Stimulated activated CD4-positive, alpha-beta T cell treated with anti-CD3 and anti-CD28 coated beads, TNF-alpha, amount 100 ng/mL, for 4 hours (primary cell): ENCODE data around the gene ZNF280D.

Source experiments
- DNase-seq, 3 experiments: peaks; one replicate each; pipeline ENCODE4 v3.0.0-alpha.2; 2020; ENCODE audit warnings: low read depth in 3 of 3

ZNF280D gene

GRCh38 chr15:56744701-56745683, 11.7 kb upstream of the ZNF280D start:
- DNase-seq = no peak

- no peak for DNase-seq
Observed at GRCh38 chr15:56741541-56741940, 8.2 kb upstream of the ZNF280D start.

DNA sequence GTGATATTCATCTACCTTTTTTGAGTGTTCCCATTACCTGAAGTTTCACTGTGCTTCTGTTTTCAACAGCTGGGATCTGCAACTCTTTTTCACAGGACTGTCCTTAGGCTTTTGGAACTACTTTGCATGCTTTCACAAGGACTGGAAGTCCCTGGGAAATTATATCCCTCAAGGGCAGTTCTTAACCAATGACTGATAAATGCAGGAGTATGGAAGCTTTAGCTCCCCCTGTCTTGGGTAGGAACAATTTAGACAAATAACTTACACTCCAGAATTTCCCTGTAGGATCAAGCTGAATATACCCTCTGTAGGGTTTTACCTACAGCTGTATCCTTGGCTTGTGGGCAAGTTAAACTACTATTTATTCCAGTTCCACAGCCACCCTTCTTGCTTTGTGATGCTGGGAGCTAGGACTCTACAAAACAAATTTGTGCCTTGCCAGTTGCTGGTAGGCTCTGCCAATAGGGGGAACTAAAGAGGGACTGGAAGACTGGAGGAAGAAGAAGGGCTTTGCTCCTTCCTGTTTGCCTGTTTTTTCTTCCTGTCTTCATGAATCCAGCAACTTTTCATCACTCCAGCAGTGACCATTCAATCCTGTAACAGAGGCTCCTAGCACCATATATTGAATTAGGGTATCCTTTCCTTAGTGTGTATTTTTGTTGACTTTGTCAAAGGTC, 6.8 kb upstream of the ZNF280D start:
- DNase-seq = no peak

DNA sequence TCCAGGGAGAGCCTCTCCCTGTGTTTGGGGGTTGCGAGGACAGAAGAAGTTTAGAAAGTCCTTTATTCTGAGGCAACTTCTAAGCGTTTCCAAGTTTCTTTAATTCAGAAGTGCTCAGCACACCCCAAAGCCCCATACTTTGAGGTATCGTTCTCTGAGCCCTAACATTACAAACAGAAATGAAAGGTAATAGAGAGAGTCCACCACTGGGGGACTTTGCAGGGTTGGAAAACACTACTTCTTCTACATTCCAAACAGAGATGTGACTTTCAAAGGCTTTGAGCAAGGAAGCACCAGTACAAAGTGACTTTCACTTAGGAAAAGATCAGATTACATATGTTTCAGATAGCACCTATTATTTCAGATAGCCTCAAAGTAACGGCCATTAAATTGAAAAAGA, 6.2 kb upstream of the ZNF280D start:
- no peak for DNase-seq

GRCh38 chr15:56737791-56738190, 4.5 kb upstream of the ZNF280D start:
- DNase-seq = no peak

DNA sequence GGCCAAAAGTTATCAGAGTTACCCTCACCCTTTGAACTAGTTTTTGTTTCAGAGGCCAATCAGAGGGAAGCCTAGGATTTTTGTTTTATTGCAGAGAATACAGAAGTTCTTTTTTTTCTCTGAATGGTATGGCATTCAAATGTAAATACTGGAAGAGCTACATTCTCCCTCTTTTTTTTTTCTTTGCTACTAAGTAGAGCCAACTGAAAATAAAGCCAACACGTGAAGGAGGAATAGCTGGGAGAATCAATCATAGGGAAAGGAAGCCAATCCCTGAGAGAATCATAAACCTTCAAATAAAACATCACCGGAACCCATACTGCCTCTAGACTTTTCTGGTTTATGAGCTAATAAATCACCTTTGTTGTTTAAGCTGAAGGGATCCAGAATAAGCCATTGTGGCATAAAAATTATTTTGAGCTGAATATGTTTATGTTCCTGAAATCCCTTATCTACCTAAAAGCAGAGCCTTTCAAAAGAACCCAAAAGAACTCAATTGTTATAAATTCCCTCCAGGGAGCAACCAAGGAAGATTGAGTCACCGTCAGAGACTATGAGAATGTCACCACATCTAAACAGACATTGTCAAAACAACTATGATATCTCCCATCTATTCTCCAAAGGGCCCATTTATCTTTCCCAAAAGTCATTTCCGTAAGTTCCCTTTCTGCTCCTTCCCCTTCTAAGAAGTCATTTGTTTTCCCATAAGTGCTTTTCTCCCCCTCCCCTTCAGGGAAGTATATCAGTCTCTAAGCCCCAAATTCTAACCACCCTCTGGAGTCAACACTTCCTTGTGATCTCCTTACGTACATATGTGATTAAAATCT, 3.8 kb upstream of the ZNF280D start:
- DNase-seq = no peak

GRCh38 chr15:56736308-56736707, 3.0 kb upstream of the ZNF280D start:
- DNase-seq = no peak

- no peak for DNase-seq
Observed at GRCh38 chr15:56735589-56735988, 2.3 kb upstream of the ZNF280D start.

DNA sequence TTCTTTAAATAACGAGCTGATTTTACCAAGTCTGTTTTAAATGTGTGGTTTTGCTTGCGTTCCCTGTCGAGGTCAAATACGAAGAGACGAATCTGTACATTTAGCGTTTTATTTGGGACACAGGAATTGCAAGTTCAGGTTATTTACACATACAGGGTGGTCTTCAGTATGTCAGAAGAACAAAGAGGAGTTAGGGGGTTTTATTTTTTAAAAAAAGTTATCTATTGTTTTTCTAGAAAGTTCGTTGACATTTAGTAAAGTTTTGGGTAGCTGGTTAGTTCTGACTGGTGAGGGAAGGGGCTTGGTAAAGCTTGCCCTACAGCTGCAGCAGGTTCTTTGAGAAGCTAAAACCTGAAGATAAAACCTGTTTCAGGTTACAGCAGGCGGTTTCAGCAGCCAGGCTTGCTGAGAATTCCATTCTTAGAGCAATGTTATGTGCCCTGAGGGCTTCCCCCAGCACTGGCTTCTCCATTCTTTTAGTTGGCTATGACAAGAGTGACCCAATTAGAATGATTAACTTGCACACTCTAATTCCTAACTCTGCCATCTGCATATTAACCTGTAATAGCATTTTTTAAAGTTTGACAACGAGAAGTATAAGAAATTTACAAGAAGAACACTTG, 815 bp upstream of the ZNF280D start:
- no peak for DNase-seq

- DNase-seq = no peak
Observed at GRCh38 chr15:56732886-56733135, 498 bp downstream of the ZNF280D start.

DNA sequence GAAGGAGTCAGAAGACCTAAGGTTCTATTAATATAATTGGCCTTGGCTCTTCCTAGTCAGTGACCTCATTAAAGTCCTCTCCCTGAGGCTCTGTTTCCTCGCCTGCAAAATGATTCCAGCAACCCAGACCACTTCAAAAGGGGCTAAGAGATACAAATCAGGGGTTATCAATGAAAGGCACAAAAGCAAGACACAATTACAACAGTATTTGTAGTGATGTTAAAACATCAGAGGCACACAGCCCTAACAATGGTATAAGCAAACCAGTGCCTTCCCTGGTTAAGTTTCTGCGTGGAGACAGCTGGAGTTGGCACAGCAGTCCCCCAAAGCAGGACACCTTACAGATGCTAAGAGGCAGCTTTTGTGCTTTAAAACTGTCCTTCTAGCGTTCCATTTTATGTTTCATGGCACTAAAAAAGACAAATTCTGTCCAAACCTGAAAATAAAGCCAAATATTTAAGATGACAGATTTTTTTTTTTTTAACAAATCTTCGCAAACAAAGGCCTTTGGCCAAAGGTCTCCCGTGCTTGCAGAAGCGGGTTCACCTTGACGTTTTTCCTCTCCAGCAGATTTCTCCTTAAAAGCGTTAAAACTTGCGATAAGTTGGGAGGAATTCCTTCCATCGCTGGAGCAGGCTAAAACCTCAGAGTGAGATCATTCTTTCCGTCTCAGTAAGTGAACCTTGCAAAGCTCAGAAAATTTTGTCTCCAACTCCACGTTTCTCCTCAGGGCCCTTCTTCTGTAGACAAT, 999 bp downstream of the ZNF280D start:
- DNase-seq = no peak

GRCh38 chr15:56731548-56731947, 1.8 kb downstream of the ZNF280D start:
- no peak for DNase-seq

DNA sequence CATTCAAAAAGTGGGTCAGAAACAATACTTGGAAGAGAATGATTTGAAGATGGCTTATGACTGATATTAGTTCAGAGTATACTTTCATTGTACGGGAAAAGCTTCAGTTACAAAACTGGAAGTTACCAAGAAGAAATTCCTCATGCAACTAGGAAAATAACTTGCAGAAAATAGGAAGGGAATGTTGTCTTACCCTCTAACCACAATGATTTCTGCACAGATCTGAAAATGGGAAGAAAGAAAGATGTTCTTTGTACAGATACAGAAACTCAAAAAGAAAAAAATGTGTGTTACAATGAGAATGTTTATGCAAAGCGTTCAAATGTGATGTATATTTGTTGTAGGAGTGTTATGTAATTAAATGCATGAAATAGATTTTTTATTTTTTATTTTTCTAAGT, 3.7 kb downstream of the ZNF280D start:
- no peak for DNase-seq

DNA sequence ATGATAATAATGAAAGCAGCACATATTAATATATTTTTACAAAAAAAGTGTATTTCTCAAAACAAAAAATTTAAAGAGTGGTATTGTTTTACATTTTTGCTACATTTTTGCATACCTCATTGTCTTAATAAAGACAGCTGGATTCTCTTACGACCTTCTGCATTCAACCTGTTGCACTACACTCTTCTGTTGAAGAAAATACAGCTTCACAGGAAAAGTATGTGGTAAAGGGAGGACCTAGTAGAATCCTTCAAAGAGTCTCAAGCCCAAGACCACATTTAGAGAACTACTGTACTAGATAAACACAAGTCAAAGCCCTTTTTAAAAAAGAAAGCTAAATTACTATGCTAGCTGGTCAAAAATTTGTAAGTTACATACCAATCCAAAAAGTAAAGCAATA, 7.9 kb downstream of the ZNF280D start:
- no peak for DNase-seq

- DNase-seq = no peak
Observed at GRCh38 chr15:56724232-56724631, 9.1 kb downstream of the ZNF280D start.

GRCh38 chr15:56723787-56724186, 9.5 kb downstream of the ZNF280D start:
- DNase-seq = no peak

- no peak for DNase-seq
Observed at GRCh38 chr15:56719774-56720555, 13.3 kb downstream of the ZNF280D start.

- no peak for DNase-seq
Observed at GRCh38 chr15:56719021-56719612, 14.2 kb downstream of the ZNF280D start.

GRCh38 chr15:56718560-56718959, 14.7 kb downstream of the ZNF280D start:
- DNase-seq = no peak

GRCh38 chr15:56716334-56716733, 17.0 kb downstream of the ZNF280D start:
- DNase-seq = no peak
